Fibroblast of lung (primary cell): ENCODE results near the gene MAPKAPK5. TPM values are rescaled to one million over a fixed set of nuclear protein-coding genes. Genes with fewer than 3 reads are reported as not detected.
"Not testable (repeated sequence)": the region's sequence is repeated elsewhere in the genome, so short reads cannot be mapped to it uniquely, and the experiment has no call there.

Experiments used
- DNase-seq, 2 donors: peaks; one replicate each; pipeline versions ENCODE4 v3.0.0 to v3.0.0-alpha.2; 2010; ENCODE audit warnings: low read depth in 2 of 2
- H2AFZ ChIP-seq: 2 replicates; pipeline ENCODE4 v1.5.1; 2012; ENCODE audit warnings: low read length, control low read depth, inconsistent platforms
- H3K27ac ChIP-seq: 2 replicates; pipeline ENCODE4 v1.5.1; 2011; ENCODE audit warnings: low read length, control low read depth; ENCODE audit not compliant: insufficient read depth
- H3K27me3 ChIP-seq: 2 replicates; pipeline ENCODE4 v1.5.1; 2011; ENCODE audit warnings: mild to moderate bottlenecking, low read length; ENCODE audit not compliant: control insufficient read depth, insufficient read depth
- H3K36me3 ChIP-seq: 2 replicates; pipeline ENCODE4 v1.5.1; 2011; ENCODE audit warnings: low read length; ENCODE audit not compliant: control insufficient read depth, insufficient read depth
- H3K4me1 ChIP-seq: 2 replicates; pipeline ENCODE4 v1.5.1; 2011; ENCODE audit warnings: low read length; ENCODE audit not compliant: control insufficient read depth, insufficient read depth; ENCODE audit errors: extremely low read depth
- H3K4me2 ChIP-seq: 2 replicates; pipeline ENCODE4 v1.5.1; 2011; ENCODE audit warnings: low read length, control low read depth; ENCODE audit not compliant: insufficient read depth; ENCODE audit errors: extremely low read depth
- H3K4me3 ChIP-seq, 4 experiments: fragments of 200-600 bp in 1 of 4; sonication (generic) in 1 of 4; replicated peaks in 1 of 4; 2 replicates each; pipeline ENCODE4 v1.5.1; 2011 to 2016; ENCODE audit warnings: low read length in 4 of 4, low read depth in 3 of 4, mild to moderate bottlenecking in 3 of 4, control low read depth in 2 of 4, inconsistent platforms in 1 of 4, mixed read lengths in 1 of 4; ENCODE audit not compliant: insufficient read depth in 1 of 4; ENCODE audit errors: control extremely low read depth in 1 of 4
- H3K79me2 ChIP-seq: 2 replicates; pipeline ENCODE4 v1.5.1; 2012; ENCODE audit warnings: mild to moderate bottlenecking, low read length, inconsistent platforms; ENCODE audit not compliant: control insufficient read depth, insufficient read depth
- H3K9ac ChIP-seq: 2 replicates; pipeline ENCODE4 v1.5.1; 2011; ENCODE audit warnings: mild to moderate bottlenecking, low read length, control low read depth; ENCODE audit not compliant: insufficient read depth
- H3K9me3 ChIP-seq: 2 replicates; pipeline ENCODE4 v1.5.1; 2012; ENCODE audit warnings: low read depth, low read length; ENCODE audit not compliant: control insufficient read depth, insufficient read depth
- H4K20me1 ChIP-seq: 2 replicates; pipeline ENCODE4 v1.5.1; 2011; ENCODE audit warnings: low read length; ENCODE audit not compliant: control insufficient read depth, insufficient read depth; ENCODE audit errors: extremely low read depth
- CTCF ChIP-seq, 2 donors: IDR thresholded peaks in 1 of 2; conservative IDR thresholded peaks in 1 of 2; 1 replicate in 1 of 2; 2 replicates in 1 of 2; pipeline ENCODE4 v1.5.1; 2011 to 2012; ENCODE audit warnings: low read length in 2 of 2, control low read depth in 1 of 2, inconsistent platforms in 1 of 2, low read depth in 1 of 2, mild to moderate bottlenecking in 1 of 2
- EZH2 ChIP-seq: IDR thresholded peaks from 2 replicates; pipeline ENCODE4 v1.5.1; 2012; ENCODE audit warnings: low read length, control low read depth, mild to moderate bottlenecking; ENCODE audit errors: missing control alignments
- polyA plus RNA-seq, 2 donors: library from polyadenylated mRNA; depleted of rRNA in 1 of 2; stranded (reverse) in 1 of 2; unstranded in 1 of 2; fragments of >200 nt; gene quantifications; 2 replicates each; pipeline ENCODE4 v1.2.1, GENCODE V29; 2011 to 2012; ENCODE audit warnings: missing spikeins in 1 of 2
- total RNA-seq: library from RNA; depleted of rRNA; stranded (reverse); fragments of >200 nt; gene quantifications from 2 replicates; pipeline ENCODE4 v1.2.1, GENCODE V29; 2014

The MAPKAPK5 gene
- total and polyA plus RNA-seq, 2 donors (not counting 1 experiment from before 2014, with no cell fraction given) = 26.8 to 34.6 TPM

- Histone ChIP-seq H3K9me3 (no peaks in the 10 kb centered on the region), H3K4me2 (no peak overlapping the region), H2AFZ (no peak overlapping the region), H3K4me3 (no peak overlapping the region), H3K27me3 (peaks cover 6% of the 10 kb centered on the region), H3K27ac (no peak overlapping the region), H3K36me3 (no peaks in the 10 kb centered on the region), H3K4me1 (no peaks in the 10 kb centered on the region), H3K79me2 (no peaks in the 10 kb centered on the region), H4K20me1 (no peaks in the 10 kb centered on the region), H3K9ac (no peak overlapping the region)
- DNase-seq = peak in 1 of 2 donors; percentile 7
- TF ChIP-seq EZH2 = no peak
- no peak for TF ChIP-seq CTCF (conservative IDR thresholded peaks at IDR 0.05 in 1 of 2, IDR thresholded peaks at IDR 0.05 in 1 of 2; ENCODE audit: low read depth in 1 of 2, low read length in 2 of 2)
These were observed 22.6 kb upstream of the MAPKAPK5 start for GRCh38 chr12:111819191-111820158.

GRCh38 chr12:111820828-111821227, 21.2 kb upstream of the MAPKAPK5 start:
- not testable (repeated sequence) for H3K27me3 ChIP-seq, H2AFZ ChIP-seq, DNase-seq, H4K20me1 ChIP-seq, H3K36me3 ChIP-seq, H3K4me1 ChIP-seq, H3K4me3 ChIP-seq, H3K4me2 ChIP-seq, H3K79me2 ChIP-seq, H3K9me3 ChIP-seq, H3K27ac ChIP-seq, H3K9ac ChIP-seq

GRCh38 chr12:111822886-111823285, 19.1 kb upstream of the MAPKAPK5 start:
- no peak for DNase-seq
- Histone ChIP-seq H3K4me1 (no peaks in the 10 kb centered on the region), H3K4me2 (no peak overlapping the region), H3K36me3 (no peaks in the 10 kb centered on the region), H3K79me2 (no peaks in the 10 kb centered on the region), H4K20me1 (no peaks in the 10 kb centered on the region), H3K9me3 (no peaks in the 10 kb centered on the region), H3K27ac (no peak overlapping the region), H2AFZ (no peak overlapping the region), H3K27me3 (peaks cover 6% of the 10 kb centered on the region), H3K9ac (no peak overlapping the region), H3K4me3 (no peak overlapping the region)
- TF ChIP-seq CTCF (conservative IDR thresholded peaks at IDR 0.05 in 1 of 2, IDR thresholded peaks at IDR 0.05 in 1 of 2; ENCODE audit: low read depth in 1 of 2, low read length in 2 of 2) (no peak), EZH2 (no peak)
